Endothelial cell of umbilical vein (primary cell): ENCODE results near the gene EMC9.

Experiments used
- CTCF ChIP-seq, 2 donors: IDR thresholded peaks; 1 replicate in 1 of 2; 2 replicates in 1 of 2; pipeline ENCODE4 v1.5.1; 2011; ENCODE audit warnings: low read length in 2 of 2, mild to moderate bottlenecking in 2 of 2, moderate library complexity in 2 of 2, control low read depth in 1 of 2, inconsistent platforms in 1 of 2, low read depth in 1 of 2; ENCODE audit not compliant: insufficient read depth in 1 of 2; ENCODE audit errors: extremely low read depth in 1 of 2
- EZH2 ChIP-seq: IDR thresholded peaks from 2 replicates; pipeline ENCODE4 v1.6.1; 2012; ENCODE audit warnings: borderline replicate concordance, low read depth, mild to moderate bottlenecking, moderate library complexity, low read length, inconsistent platforms; ENCODE audit not compliant: severe bottlenecking
- POLR2A ChIP-seq: IDR thresholded peaks from 2 replicates; pipeline ENCODE4 v1.6.1; 2012; ENCODE audit warnings: low read depth, mild to moderate bottlenecking, control low read depth, low read length

DNA sequence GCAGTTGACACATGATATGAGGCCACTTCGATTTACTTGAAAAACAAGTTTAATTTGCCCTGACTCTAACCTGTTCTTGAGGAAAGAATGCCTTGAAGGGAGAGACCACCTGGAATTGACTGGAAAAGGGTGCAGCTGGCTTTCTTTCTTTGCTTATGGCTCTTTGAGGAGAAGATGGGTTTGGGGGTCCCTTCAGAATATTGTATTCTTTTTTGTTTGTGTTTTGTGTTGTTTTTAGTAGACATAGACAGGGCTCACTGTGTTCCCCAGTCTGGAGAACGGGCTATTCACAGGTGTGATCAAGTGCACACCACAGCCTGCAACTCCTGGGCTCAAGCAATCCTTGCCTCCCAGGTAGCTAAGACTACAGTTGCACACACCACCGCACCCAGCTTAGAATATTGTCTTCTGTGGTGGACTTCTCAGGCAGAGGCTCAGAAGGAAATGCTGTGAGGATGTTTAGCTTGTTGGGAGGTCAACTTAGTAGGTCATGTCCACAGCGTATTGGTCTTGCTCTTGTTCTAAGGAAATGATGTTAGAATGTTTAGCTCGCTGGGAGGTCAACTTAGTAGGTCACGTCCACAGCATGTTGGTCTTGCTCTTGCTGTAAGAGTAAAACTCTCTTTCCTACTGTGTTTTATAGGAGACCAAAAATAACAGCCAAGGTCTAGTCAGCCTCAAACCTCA, 25.1 kb downstream of the EMC9 start:
- TF ChIP-seq CTCF (IDR thresholded peaks at IDR 0.05; ENCODE audit: extremely low read depth in 1 of 2, insufficient read depth in 1 of 2, low read depth in 1 of 2, low read length in 2 of 2) (no peak), EZH2 (no peak), POLR2A (no peak)
